GM18951 (cell line): ENCODE data around the gene MAPT.

ENCODE experiments used
- POLR2A ChIP-seq: IDR thresholded peaks from 4 replicates; pipeline ENCODE4 v1.6.1; 2011; ENCODE audit warnings: mild to moderate bottlenecking; ENCODE audit not compliant: insufficient read length, insufficient read depth; ENCODE audit errors: extremely low read depth
- in situ Hi-C: fragments of 300-500 bp; cut with MboI; formaldehyde crosslinking; loops from one replicate; pipeline ENCODE4 v1.12.0; 2022; ENCODE audit warnings: low sequenced_read_pairs, mixed read lengths, inconsistent platforms; ENCODE audit not compliant: unreplicated experiment

The MAPT gene

GRCh38 chr17:46047398-46047797 lies 153.0 kb downstream of the MAPT start:
- TF ChIP-seq POLR2A, result no peak
- in situ Hi-C loops, result no loop called here

GRCh38 chr17:46047856-46048255 lies 153.5 kb downstream of the MAPT start:
- in situ Hi-C loops, result no loop called here
- TF ChIP-seq POLR2A, result no peak

- in situ Hi-C loops, result no loop called here
- no peak for TF ChIP-seq POLR2A
Observed at GRCh38 chr17:46049656-46050055, 155.3 kb downstream of the MAPT start.

GRCh38 chr17:46053911-46054534 lies 159.7 kb downstream of the MAPT start:
- TF ChIP-seq POLR2A, result no peak
- in situ Hi-C loops, result no loop called here

- in situ Hi-C loops, result no loop called here
- no peak for TF ChIP-seq POLR2A
Observed at GRCh38 chr17:46056800-46057304, 162.5 kb downstream of the MAPT start.

GRCh38 chr17:46057366-46057765 lies 163.0 kb downstream of the MAPT start:
- in situ Hi-C loops, result no loop called here
- TF ChIP-seq POLR2A, result no peak

GRCh38 chr17:46059486-46059885 lies 165.1 kb downstream of the MAPT start:
- in situ Hi-C loops, result no loop called here
- no peak for TF ChIP-seq POLR2A

GRCh38 chr17:46060461-46060860 lies 166.1 kb downstream of the MAPT start:
- no peak for TF ChIP-seq POLR2A
- in situ Hi-C loops, result no loop called here

GRCh38 chr17:46061435-46061834 lies 167.1 kb downstream of the MAPT start:
- no peak for TF ChIP-seq POLR2A
- in situ Hi-C loops, result no loop called here

GRCh38 chr17:46063241-46063640 lies 168.9 kb downstream of the MAPT start:
- in situ Hi-C loops, result no loop called here
- no peak for TF ChIP-seq POLR2A

- no peak for TF ChIP-seq POLR2A
- in situ Hi-C loops, result no loop called here
Observed at GRCh38 chr17:46064460-46064859, 170.1 kb downstream of the MAPT start.

GRCh38 chr17:46071796-46072195 lies 177.4 kb downstream of the MAPT start:
- in situ Hi-C loops, result no loop called here

GRCh38 chr17:46072998-46073397 lies 178.6 kb downstream of the MAPT start:
- in situ Hi-C loops, result no loop called here
- no peak for TF ChIP-seq POLR2A

More at GRCh38 chr17:46071796-46072195, 177.4 kb downstream of the MAPT start:
- TF ChIP-seq POLR2A, result no peak

GRCh38 chr17:46074540-46074939 lies 180.2 kb downstream of the MAPT start:
- TF ChIP-seq POLR2A, result no peak
- in situ Hi-C loops, result no loop called here
